ENCODE data around the gene ST8SIA5. TPM values are rescaled to one million over a fixed set of nuclear protein-coding genes. Genes with fewer than 3 reads are reported as not detected.

ST8SIA5 gene
- total and polyA plus RNA-seq, 10 donors, result under 0.01 to 0.30 (median 0.07) TPM; not detected in 3

- peaks cover 11 to 39% (median 26%) of the 10 kb centered on the region in 6 donors for H3K4me1 ChIP-seq
- no peaks in the 10 kb centered on the region for H3K9me3 ChIP-seq
- no peak overlapping the region for H3K27ac ChIP-seq
- DNase-seq, result no peak
- 59 to 72% (median 67%) methylated on average over 11 to 13 of the region's 13 CpGs for WGBS, 5 donors
- no peak overlapping the region for H3K4me3 ChIP-seq
- intact Hi-C loops (cut with DNase I; ENCODE audit: low total_unique reads), result no loop called here
- H3K27me3 ChIP-seq (replicated peaks in 1 of 7), result peaks cover 0 to 57% (median 44%) of the 10 kb centered on the region in 7 donors
- H3K36me3 ChIP-seq, result no peaks in the 10 kb centered on the region
- no peak for TF ChIP-seq CTCF (IDR thresholded peaks at IDR 0.05 in 8 of 11, conservative IDR thresholded peaks at IDR 0.05 in 3 of 11)
- no peak for TF ChIP-seq POLR2AphosphoS5 (IDR thresholded peaks at IDR 0.05)
- TF ChIP-seq POLR2A (IDR thresholded peaks at IDR 0.05), result no peak
These were observed 2.1 kb downstream of the ST8SIA5 start for GRCh38 chr18:46754661-46755292.

DNA sequence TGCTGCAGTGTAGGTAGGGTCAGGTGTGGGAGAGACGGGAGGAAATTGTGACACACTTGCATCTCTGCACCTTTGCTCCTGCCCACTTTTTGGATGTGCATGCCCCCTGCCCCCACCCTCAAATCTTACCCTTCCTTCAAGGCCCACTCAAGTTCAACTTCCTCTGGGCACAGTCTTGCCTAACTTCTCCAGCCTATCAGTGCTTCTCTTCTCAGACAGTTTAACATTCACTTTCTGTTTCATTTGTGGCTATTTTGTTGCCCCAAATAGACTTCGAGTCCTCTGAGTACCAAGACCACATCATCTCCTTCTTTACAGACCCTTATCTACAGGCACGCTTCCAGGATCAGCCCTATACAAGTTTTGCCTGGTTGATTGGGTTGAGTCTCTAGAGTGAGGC, 2.7 kb downstream of the ST8SIA5 start:
- WGBS, 5 donors, result 43 to 56% (median 51%) methylated on average over 3 of the region's 3 CpGs
- TF ChIP-seq POLR2A (IDR thresholded peaks at IDR 0.05) (no peak), POLR2AphosphoS5 (IDR thresholded peaks at IDR 0.05) (no peak), CTCF (IDR thresholded peaks at IDR 0.05 in 8 of 11, conservative IDR thresholded peaks at IDR 0.05 in 3 of 11) (no peak)
- Histone ChIP-seq H3K27me3 (replicated peaks in 1 of 7) (peaks cover 0 to 51% (median 38%) of the 10 kb centered on the region in 7 donors), H3K4me3 (no peak overlapping the region), H3K9me3 (no peaks in the 10 kb centered on the region), H3K4me1 (peaks cover 11 to 39% (median 26%) of the 10 kb centered on the region in 6 donors), H3K27ac (no peak overlapping the region), H3K36me3 (no peaks in the 10 kb centered on the region)
- intact Hi-C loops (cut with DNase I; ENCODE audit: low total_unique reads), result no loop called here
- DNase-seq, result no peak

GRCh38 chr18:46751882-46752281, 5.0 kb downstream of the ST8SIA5 start:
- Histone ChIP-seq H3K4me3 (no peak overlapping the region), H3K27me3 (replicated peaks in 1 of 7) (peaks cover 0 to 28% (median 19%) of the 10 kb centered on the region in 7 donors), H3K9me3 (peaks cover 0 to 3% (median 0%) of the 10 kb centered on the region in 8 donors), H3K36me3 (no peaks in the 10 kb centered on the region), H3K27ac (no peak overlapping the region), H3K4me1 (peaks cover 9 to 26% (median 13%) of the 10 kb centered on the region in 6 donors)
- DNase-seq, result no peak
- intact Hi-C loops (cut with DNase I; ENCODE audit: low total_unique reads), result no loop called here
- TF ChIP-seq CTCF (IDR thresholded peaks at IDR 0.05 in 8 of 11, conservative IDR thresholded peaks at IDR 0.05 in 3 of 11) (no peak), POLR2A (IDR thresholded peaks at IDR 0.05) (no peak), POLR2AphosphoS5 (IDR thresholded peaks at IDR 0.05) (no peak)
- 89 to 96% (median 91%) methylated on average over 8 of the region's 8 CpGs for WGBS, 5 donors

GRCh38 chr18:46750626-46751025, 6.2 kb downstream of the ST8SIA5 start:
- 79 to 83% (median 80%) methylated on average over 6 of the region's 6 CpGs for WGBS, 5 donors
- no peaks in the 10 kb centered on the region for H3K36me3 ChIP-seq
- peaks cover 0 to 3% (median 0%) of the 10 kb centered on the region in 8 donors for H3K9me3 ChIP-seq
- H3K27me3 ChIP-seq (replicated peaks in 1 of 7), result peaks cover 0 to 15% (median 7%) of the 10 kb centered on the region in 7 donors
- peaks cover 0 to 13% (median 2%) of the 10 kb centered on the region in 6 donors for H3K4me1 ChIP-seq
- intact Hi-C loops (cut with DNase I; ENCODE audit: low total_unique reads), result no loop called here
- no peak overlapping the region for H3K4me3 ChIP-seq
- DNase-seq, result no peak
- TF ChIP-seq POLR2AphosphoS5 (IDR thresholded peaks at IDR 0.05) (no peak), CTCF (IDR thresholded peaks at IDR 0.05 in 8 of 11, conservative IDR thresholded peaks at IDR 0.05 in 3 of 11) (no peak), POLR2A (IDR thresholded peaks at IDR 0.05) (no peak)
- no peak overlapping the region for H3K27ac ChIP-seq
